Inflammatory macrophage treated with lipopolysaccharide for 4 hours (primary cell): ENCODE results near the gene BTNL8.
"Not testable (repeated sequence)": the region's sequence is repeated elsewhere in the genome, so short reads cannot be mapped to it uniquely, and the experiment has no call there.

Source experiments
- DNase-seq: peaks from one replicate; pipeline ENCODE4 v3.0.0-alpha.2; 2020

The BTNL8 gene

DNA sequence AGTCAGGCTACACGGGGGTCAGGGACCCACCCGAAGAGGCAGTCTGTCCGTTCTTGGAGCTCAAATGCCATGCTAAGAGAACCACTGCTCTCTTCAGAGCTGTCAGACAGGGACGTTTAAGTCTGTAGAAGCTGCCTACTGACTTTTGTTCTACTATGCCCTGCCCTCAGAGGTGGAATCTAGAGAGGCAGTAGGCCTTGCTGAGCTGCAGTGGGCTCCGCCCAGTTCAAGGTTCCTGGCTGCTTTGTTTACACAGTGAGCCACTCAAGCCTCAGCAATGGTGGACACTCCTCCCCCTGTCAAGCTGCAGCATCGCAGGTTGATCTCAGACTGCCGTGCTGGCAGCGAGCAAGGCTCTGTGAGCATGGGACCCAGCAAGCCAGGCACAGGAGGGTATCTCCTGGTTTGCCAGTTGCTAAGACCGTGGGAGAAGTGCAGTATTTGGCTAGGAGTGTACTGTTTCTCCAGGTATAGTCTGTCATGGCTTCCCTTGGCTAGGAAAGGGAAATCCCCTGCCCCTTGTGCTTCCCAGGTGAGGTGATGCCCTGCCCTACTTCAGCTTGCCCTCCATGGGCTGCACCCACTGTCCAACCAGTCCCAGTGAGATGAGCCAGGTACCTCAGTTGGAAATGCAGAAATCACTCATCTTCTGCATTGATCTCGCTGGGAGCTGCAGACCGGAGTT, 13.0 kb upstream of the BTNL8 start:
- not testable (repeated sequence) for DNase-seq

DNA sequence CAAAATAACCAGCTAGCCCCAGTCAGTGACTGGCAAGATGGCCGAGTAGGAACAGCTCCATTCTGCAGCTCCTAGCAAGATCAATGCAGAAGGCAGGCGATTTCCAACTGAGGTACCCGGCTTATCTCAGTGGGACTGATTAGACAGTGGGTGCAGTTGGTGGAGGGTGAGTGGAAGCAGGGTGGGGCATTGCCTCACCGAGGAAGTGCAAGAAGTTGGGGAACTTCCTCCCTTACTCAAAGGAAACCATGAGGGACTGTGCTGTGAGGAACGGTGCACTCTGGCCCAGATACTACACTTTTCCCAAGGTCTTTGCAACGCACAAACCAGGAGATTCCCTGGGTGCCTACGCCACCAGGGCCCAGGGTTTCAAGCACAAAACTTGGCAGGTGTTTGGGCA, 9.6 kb upstream of the BTNL8 start:
- DNase-seq = peak; percentile 63

DNA sequence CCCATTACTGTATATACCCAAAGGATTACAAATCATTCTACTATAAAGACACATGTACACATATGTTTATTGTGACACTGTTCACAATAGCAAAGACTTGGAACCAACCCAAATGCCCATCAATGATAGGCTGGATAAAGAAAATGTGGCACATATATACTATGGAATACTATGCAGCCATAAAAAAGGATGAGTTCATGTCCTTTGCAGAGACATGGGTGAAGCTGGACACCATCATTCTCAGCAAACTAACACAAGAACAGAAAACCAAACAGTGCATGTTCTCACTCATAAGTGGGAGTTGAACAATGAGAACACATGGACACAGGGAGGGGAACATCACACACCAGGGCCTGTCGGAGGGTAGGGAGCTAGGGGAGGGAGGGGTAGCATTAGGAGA, 3.6 kb upstream of the BTNL8 start:
- not testable (repeated sequence) for DNase-seq

DNA sequence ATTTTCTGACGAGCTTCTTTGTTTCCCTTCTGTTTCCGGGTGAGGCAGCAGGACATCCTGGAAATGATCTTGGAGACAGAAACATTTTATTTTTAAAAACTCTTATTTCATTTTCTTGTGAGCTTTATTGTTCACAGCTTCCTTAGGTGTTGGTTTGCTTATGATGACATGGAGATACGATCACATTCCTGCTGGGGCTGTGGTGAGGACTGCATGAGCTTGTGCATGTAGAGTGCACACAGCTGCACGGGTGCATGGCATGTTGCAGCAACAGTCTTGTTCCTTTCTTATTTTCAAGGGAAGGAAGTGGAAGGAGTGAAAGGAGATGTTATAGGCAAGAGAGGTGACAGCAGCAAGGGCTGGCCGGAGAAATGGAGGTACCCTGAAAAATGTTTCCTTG, 1.2 kb downstream of the BTNL8 start:
- no peak for DNase-seq

DNA sequence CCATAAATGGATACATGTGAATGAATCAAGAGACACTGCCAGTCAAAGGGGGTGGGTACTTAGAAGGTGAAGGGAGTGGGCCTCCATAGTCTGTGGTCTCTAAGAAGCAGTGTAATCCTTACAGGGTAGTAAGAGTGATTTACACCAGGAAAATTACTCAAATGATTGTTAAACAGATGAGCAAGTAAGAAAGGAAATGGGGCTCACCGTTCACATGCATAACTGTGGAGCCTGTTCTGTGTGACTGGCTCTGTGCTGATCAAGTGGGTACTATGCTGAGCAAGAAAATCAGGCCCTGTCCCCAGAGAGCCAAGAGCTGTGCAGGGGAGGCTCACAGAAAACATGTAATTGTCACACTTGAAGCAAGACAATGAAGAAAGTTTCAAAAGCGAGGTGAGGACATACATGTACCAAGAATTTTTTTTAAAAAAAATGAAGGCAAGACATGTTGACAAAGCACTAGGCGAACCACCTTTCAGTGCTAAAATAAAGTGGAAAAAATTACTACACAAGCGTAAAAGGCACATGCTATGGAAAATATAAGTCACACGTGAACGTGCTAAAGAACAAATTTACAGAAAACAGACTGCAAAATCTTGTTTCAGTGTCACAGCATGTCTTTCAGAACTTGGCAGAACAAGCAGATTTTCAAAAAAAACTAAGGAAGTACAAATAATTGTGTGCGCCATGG, 2.5 kb downstream of the BTNL8 start:
- no peak for DNase-seq

DNA sequence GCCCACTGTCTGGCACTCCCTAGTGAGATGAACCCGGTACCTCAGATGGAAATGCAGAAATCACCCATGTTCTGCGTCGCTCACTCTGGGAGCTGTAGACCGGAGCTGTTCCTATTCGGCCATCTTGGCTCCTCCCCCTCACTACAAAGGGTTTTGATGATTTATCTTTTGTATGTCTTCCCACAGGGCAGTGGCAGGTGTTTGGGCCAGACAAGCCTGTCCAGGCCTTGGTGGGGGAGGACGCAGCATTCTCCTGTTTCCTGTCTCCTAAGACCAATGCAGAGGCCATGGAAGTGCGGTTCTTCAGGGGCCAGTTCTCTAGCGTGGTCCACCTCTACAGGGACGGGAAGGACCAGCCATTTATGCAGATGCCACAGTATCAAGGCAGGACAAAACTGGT, 9.4 kb downstream of the BTNL8 start:
- DNase-seq = no peak

DNA sequence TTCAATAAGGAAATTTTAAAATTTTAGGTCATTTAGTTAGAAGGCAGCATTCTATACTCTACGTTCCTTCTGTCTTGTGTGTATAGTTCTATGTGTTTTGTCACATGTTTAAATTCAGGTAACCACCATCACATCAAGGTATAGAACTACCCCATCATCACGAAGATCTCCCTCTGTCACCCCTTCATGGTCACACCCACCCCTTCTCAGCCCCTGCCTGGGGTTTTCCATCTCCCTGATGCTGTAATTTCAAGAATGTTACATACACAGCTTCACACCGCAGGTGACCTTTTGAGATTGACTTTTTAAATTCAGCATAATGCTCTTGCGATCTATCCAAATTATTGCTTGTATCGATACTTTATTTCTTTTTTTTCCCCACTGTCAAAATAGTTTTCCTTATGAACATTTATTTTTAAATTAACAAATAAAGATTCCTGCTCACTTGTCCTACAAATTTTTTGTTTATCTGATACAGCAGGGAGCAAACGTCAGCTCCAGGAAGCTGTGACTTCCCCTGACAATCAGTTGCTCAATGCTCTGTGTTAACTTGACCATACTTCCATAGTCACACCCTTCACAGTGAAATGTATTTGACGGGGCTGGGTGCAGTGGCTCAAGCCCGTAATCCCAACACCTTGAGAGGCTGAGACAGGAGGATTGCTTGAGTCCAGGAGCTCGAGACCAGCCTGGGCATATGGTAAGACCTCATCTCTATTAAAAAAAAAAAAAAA, 10.2 kb downstream of the BTNL8 start:
- peak; percentile 45 for DNase-seq

DNA sequence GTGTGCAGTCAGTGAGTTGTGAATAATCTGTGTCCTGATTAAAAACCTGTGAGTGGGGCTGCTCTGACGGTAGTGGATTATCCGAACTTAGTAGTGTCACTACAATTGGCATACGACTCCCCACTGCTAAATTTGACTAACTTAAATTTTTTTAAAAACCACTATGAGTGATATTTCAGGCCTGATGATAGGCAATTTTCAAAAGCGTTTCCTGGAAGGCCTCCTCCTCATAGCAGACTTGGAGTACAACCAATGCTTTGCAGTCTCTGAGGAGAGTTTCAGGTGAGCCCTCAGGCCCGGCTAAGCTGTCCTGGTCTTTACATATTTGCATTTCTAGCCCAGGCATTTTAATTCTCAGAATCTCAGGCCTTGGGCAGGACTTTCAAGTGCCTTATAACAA, 10.8 kb downstream of the BTNL8 start:
- no peak for DNase-seq

DNA sequence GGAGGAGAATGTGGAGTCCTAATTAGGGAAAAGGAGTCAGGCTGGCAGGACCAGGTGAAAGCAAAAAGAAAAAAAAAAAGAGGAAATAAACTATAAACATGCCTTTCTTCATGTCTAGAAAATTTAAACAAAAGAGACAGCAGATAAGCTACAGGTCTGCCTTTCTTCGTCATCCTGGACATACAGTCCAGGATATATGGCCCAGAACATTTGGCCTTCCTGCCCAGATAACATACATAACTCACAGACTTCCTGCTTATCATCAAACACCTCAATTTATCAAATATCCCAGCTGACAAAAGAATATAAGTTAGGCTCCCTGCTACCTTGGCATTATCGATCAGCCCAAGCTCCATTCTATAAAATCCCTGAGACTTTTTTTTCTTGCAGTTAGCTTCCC, 11.2 kb downstream of the BTNL8 start:
- no peak for DNase-seq

DNA sequence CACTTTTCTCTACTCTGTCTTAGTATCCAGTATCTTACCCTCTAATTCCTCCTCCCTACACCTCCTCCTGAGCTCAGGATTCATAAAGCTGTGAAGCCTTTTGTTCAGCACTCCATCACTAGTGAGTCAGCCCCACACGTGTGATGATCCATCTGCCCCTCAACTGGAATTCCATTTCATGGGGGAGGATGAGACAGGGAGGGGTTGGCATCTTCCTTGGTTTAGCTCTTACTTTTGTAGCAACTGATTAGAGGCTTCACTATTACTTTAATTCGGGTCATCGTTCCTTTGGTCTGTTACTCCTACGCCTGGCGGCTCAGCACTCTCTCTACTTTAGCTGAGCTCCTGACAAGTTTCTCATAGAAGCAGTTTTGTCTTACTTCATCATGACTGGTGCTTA, 11.8 kb downstream of the BTNL8 start:
- no peak for DNase-seq

DNA sequence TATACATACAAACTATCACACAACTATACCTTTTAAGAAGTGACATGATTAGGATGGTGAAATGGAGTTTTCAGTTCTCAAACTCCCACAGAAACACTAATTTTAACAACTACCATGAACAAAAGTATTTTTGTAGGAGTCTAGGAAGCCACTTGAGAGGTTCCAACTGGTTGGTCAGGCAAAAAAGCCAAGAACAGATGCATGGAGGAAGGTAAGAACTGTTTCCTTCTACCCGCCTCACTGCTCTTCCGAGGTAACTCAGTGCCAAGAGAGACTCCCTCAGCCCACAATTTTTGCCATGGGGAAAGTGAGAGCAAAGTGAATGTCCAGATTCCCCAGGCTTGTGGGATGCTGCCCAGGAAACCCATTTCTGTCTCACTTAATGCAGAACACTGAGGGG, 15.7 kb downstream of the BTNL8 start:
- DNase-seq = no peak

DNA sequence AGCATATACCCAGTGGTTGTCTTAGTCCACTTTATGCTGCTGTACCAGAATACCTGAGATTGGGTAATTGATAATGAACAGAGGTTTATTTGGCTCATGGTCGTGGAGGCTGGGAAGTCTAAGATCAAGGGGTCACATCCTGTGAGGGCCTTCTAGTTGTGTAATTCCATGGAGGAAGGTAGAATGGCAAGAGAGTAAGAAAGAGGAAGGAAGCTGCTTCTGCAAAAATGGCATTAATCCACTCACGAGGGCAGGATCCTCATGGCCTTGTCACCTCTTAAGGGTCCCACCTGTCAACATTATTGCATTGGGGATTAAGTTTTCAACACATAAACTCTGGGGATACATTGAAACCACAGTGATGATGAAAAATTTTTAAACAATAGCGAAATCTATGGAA, 17.0 kb downstream of the BTNL8 start:
- DNase-seq = no peak

DNA sequence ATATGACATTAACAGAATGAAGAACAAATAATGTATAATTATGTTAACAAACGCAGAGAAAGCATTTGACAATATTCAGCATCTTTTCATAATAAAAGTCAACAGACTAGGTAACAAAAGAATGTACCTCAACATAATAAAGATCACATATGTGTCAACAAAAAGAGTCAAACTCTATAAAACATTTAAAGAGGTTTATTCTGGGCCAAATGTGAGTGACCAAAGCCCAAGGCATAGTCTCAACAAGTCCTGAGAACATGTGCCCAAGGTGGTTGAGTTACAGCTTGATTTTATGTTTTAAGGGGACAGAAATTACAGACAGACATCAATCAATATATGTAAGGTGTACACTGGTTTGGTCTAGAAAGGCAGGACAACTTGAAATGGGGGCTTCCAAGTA, 19.4 kb downstream of the BTNL8 start:
- DNase-seq = no peak

DNA sequence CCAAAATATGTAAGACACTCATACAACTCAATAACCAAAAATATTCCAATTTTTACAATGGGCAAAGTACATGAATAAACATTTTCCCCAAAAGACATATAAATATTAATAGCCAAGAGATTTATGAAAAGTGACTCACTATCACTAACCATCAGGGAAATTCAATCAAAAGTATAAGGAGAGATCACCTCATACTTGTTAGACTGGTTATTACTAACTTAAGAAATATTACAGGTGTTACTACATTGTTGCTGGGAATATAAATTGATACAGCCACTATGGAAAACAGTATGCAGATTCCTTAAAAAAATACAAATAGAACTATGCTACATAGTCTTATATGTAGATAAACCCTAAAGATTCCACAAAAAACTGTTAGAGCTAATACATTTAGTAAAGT, 21.8 kb downstream of the BTNL8 start:
- DNase-seq = no peak

DNA sequence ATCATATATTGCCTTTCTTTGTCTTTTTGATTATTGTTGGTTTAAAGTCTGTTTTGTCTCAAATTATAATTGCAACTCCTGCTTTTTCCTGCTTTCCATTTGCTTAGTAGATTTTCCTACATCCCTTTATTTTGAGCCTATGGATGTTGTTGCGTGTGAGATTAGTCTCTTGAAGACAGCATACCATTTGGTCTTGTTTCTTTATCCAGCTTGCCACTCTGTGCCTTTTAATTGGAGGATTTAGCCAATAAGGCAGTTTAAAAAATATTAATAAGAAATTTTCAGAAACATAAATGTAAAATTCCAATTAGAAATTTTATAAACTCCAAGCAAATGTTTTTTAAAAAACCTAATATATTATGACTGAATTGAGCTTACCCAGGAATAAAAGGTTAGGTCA, 24.0 kb downstream of the BTNL8 start:
- no peak for DNase-seq

DNA sequence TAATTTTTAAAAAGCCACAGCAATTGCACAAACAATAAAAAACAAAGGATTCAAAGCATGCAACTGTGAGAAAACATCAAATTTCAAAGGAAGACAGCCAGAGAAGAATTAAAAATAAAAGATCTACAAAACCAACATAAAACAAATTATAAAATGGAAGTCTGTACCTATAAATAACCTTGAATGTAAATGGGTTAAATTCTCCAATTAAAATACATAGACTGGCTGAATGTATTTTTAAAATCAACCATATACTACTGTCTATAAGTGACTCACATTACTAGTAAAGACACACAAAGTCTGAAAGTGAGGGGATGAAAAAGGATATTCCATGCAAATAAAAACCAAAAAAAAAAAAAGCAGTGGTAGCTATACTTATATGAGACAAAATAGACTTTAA, 33.7 kb downstream of the BTNL8 start:
- DNase-seq = no peak

DNA sequence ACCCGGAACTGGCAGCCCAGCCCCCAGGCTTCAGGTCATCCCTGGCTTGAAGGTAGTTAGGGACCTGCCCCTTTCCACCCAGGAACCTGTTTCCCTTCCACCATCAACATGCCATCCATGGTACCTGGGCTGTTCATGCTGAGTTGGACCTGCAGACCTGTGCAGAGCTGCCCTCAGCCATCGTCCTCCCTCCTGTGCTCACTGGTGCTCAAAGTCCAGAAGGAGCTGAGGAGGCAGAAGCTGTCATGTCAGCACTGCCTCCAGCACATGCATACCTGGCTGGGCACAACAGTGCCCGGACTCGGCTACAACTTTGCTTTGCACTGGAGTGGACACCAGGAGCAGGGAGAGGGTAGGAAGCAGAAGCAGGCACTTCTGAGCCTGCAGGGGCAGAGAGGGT, 36.2 kb downstream of the BTNL8 start:
- DNase-seq = no peak

DNA sequence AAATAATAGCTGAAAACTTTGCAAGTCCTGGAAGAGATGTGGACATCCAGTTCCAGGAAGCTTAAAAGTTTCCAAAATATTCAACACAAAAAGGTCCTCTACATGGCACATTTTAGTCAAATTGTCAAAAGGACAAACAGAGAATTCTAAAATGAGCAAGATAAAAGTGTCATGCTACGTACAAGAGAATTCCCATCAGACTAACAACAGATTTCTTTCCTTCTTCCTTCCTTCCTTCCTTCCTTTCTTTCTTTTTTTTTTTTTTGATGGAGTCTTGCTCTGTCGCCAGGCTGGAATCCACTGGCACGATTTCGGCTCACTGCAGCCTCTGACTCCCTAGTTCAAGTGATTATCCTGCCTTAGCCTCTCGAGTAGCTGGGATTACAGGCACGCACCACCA, 39.3 kb downstream of the BTNL8 start:
- DNase-seq = no peak

DNA sequence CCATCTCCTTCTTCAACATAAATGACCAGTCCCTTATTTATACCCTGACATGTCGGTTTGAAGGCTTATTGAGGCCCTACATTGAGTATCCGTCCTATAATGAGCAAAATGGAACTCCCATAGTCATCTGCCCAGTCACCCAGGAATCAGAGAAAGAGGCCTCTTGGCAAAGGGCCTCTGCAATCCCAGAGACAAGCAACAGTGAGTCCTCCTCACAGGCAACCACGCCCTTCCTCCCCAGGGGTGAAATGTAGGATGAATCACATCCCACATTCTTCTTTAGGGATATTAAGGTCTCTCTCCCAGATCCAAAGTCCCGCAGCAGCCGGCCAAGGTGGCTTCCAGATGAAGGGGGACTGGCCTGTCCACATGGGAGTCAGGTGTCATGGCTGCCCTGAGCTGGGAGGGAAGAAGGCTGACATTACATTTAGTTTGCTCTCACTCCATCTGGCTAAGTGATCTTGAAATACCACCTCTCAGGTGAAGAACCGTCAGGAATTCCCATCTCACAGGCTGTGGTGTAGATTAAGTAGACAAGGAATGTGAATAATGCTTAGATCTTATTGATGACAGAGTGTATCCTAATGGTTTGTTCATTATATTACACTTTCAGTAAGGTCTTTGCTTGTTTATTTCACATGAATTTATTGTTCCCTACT, 51.5 kb downstream of the BTNL8 start:
- no peak for DNase-seq

DNA sequence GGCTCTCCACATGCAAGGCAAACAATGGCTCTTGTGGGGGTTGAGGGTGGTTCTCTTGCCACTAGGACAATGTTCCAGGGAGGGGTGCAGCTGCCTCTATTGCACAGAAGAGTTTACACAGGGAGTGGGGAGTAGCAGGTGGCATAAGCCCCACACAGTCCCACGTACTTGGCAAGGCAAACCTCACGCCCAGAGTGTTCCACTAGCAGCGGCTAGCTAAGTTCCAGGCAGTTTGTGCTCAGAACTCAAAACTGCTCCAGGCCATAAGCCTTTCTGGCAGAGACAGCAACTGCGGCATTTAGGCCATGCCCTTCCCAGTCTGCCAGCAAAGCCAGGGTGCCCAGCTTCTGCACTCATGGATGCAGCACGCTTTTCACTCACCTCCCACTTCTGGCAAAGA, 60.7 kb downstream of the BTNL8 start:
- DNase-seq = no peak

DNA sequence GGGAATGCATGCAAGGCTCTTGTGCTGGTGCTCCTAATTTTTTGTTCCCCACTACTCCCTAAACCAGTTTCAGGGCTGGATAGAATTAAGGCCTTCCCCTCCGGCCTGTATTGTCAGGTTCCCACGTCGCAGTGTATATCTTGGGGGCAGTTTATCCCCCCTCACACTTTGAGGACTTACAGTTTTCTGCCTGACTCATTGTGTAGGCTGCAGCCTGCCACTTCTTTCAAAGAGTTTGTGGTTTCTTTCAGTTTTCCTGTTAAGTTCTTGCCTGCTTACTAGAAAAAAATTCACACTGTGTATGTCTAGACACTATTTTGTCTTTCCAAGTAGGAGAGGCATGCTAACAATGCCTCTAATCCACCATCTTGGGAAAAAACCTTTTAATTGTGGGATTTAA, 61.2 kb downstream of the BTNL8 start:
- DNase-seq = no peak

DNA sequence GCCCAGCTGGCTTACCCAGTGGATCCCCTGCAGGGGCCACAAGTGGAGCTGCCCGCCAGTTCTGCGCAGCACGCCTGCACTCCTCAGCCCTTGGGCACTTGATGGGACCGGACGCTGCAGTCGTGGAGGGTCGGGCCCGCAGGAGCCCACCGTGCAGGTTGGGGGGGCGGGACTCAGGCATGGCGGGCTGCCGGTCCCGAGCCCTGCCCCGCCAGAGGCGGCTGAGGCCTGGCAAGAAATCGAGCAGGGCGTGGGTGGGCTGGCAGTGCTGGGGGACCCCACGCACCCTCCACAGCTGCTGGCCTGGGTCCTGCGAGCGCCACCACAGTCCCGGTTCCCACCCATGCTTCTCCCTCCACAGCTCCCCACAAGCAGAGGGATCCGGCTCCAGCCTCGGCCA, 70.4 kb downstream of the BTNL8 start:
- no peak for DNase-seq

DNA sequence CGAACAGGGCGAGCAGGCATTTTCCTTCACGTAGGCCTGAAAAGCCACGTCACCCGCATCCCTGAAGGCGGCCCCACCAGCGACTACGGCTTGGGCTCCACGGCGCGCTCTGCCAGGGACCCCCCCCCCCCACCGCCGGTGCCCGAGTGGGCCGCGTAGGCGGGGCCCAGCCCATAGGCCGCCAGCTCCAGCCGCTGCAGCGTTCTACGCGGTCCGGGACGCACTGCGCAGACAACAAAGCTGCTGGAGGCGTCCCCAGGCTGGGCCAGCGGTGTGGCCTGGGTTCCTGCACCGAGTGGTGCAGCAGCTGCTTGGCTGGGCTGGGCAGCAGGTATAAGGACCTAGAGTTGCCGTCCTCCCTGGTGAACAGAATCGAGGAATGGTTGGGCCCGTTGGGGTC, 71.4 kb downstream of the BTNL8 start:
- no peak for DNase-seq

DNA sequence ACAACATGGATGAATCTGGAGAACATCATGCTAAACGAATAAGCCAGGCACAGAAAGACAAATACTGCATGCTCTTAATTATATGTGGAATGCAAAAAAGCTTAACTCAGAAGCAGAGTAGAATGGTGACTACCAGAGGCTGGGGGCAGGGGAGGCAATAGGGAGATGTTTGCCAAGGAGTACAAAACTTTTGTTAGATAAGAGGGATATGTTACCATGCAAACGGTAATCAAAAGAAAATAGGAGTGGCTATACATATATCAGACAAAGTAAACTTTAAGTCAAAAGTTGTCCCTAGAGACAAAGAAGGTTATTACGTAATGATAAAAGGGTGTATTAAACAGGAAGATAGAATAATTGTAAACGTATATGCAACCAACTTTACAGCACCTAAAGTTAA, 71.9 kb downstream of the BTNL8 start:
- DNase-seq = no peak
